Naive B cell (primary cell): ENCODE results near the gene MYCBP2. TPM values are rescaled to one million over a fixed set of nuclear protein-coding genes. Genes with fewer than 3 reads are reported as not detected.
"Not testable (repeated sequence)": the region's sequence is repeated elsewhere in the genome, so short reads cannot be mapped to it uniquely, and the experiment has no call there.

ENCODE experiments used
- ATAC-seq, 2 donors: fragments of 150-1000 bp; cut with Tn5 transposase; 2 replicates each; pipeline ENCODE4 v1.10.0; 2021; ENCODE audit warnings: low read depth in 2 of 2, mild to moderate bottlenecking in 2 of 2, moderate library complexity in 2 of 2
- DNase-seq: peaks from one replicate; pipeline ENCODE4 v3.0.0; 2022
- H3K27ac Mint-ChIP-seq, 6 donors: one replicate each; pipeline ENCODE4 v1.8.0; 2020 to 2022; ENCODE audit warnings: mild to moderate bottlenecking in 6 of 6, mixed read lengths in 6 of 6, moderate library complexity in 5 of 6, inconsistent platforms in 2 of 6
- H3K27me3 Mint-ChIP-seq, 3 donors: one replicate each; pipeline ENCODE4 v1.8.0; 2021 to 2022; ENCODE audit warnings: mixed read lengths in 3 of 3, mild to moderate bottlenecking in 1 of 3
- H3K36me3 Mint-ChIP-seq, 2 donors: one replicate each; pipeline ENCODE4 v1.8.0; 2020 to 2022; ENCODE audit warnings: mixed read lengths in 2 of 2, inconsistent platforms in 1 of 2, mild to moderate bottlenecking in 1 of 2
- H3K4me1 Mint-ChIP-seq, 3 donors: one replicate each; pipeline ENCODE4 v1.8.0; 2020 to 2022; ENCODE audit warnings: mixed read lengths in 3 of 3, inconsistent platforms in 1 of 3, mild to moderate bottlenecking in 1 of 3, moderate library complexity in 1 of 3
- H3K4me3 Mint-ChIP-seq, 8 donors: one replicate each; pipeline ENCODE4 v1.8.0; 2020 to 2022; ENCODE audit warnings: mild to moderate bottlenecking in 8 of 8, mixed read lengths in 8 of 8, moderate library complexity in 8 of 8, inconsistent platforms in 2 of 8
- H3K9me3 Mint-ChIP-seq, 7 donors: one replicate each; pipeline ENCODE4 v1.8.0; 2020 to 2022; ENCODE audit warnings: mixed read lengths in 7 of 7, mild to moderate bottlenecking in 5 of 7, inconsistent platforms in 2 of 7, moderate library complexity in 1 of 7
- polyA plus RNA-seq, 6 donors: library from polyadenylated mRNA; unstranded; fragments of 300-500 nt; fragmentation: Illumina TruSeq; gene quantifications; one replicate each; pipeline ENCODE4 v1.2.3, GENCODE V29; 2021; ENCODE audit warnings: low read depth in 6 of 6

The MYCBP2 gene
- polyA plus RNA-seq, 6 donors from 2014 or later = 31.5 to 81.0 (median 53.3) TPM

GRCh38 chr13:77016888-77017623, 309.8 kb downstream of the MYCBP2 start:
- no peak for DNase-seq
- Mint-ChIP-seq H3K36me3 (peaks cover 23 to 24% of the 10 kb centered on the region in 2 donors), H3K4me1 (peaks cover 27 to 38% (median 32%) of the 10 kb centered on the region in 3 donors), H3K27ac (peak overlapping the region in 1 of 6 donors; percentile 2), H3K9me3 (no peaks in the 10 kb centered on the region), H3K4me3 (peak overlapping the region in 1 of 8 donors; percentile 25), H3K27me3 (no peaks in the 10 kb centered on the region)
- no peak for ATAC-seq

- no peaks in the 10 kb centered on the region for H3K27me3 Mint-ChIP-seq
- H3K4me1 Mint-ChIP-seq = peaks cover 20 to 34% (median 32%) of the 10 kb centered on the region in 3 donors
- H3K4me3 Mint-ChIP-seq = no peak overlapping the region
- peaks cover 23 to 24% of the 10 kb centered on the region in 2 donors for H3K36me3 Mint-ChIP-seq
- peak overlapping the region in 1 of 6 donors; percentile 21 for H3K27ac Mint-ChIP-seq
- no peak for ATAC-seq
- DNase-seq = no peak
- no peaks in the 10 kb centered on the region for H3K9me3 Mint-ChIP-seq
Measured at GRCh38 chr13:77016251-77016812, 310.6 kb downstream of the MYCBP2 start.

- no peak overlapping the region for H3K4me3 Mint-ChIP-seq
- peaks cover 21 to 29% (median 28%) of the 10 kb centered on the region in 3 donors for H3K4me1 Mint-ChIP-seq
Measured at GRCh38 chr13:77014906-77015685, 311.8 kb downstream of the MYCBP2 start.

GRCh38 chr13:77013853-77014542, 312.9 kb downstream of the MYCBP2 start:
- H3K9me3 Mint-ChIP-seq = no peaks in the 10 kb centered on the region
- no peaks in the 10 kb centered on the region for H3K27me3 Mint-ChIP-seq
- ATAC-seq = no peak
- peaks cover 23 to 24% of the 10 kb centered on the region in 2 donors for H3K36me3 Mint-ChIP-seq
- no peak overlapping the region for H3K4me3 Mint-ChIP-seq
- DNase-seq = no peak
- peak overlapping the region in 5 of 6 donors; percentile 45 to 82 (median 56) for H3K27ac Mint-ChIP-seq
- H3K4me1 Mint-ChIP-seq = peaks cover 17 to 25% (median 21%) of the 10 kb centered on the region in 3 donors

More at GRCh38 chr13:77014906-77015685, 311.8 kb downstream of the MYCBP2 start:
- ATAC-seq (no peak), DNase-seq (no peak)
- Mint-ChIP-seq H3K9me3 (no peaks in the 10 kb centered on the region), H3K36me3 (peaks cover 23 to 24% of the 10 kb centered on the region in 2 donors), H3K27ac (peak overlapping the region in 1 of 6 donors; percentile 40), H3K27me3 (no peaks in the 10 kb centered on the region)

- H3K27me3 Mint-ChIP-seq, H3K9me3 Mint-ChIP-seq, DNase-seq, ATAC-seq, H3K4me3 Mint-ChIP-seq: not testable (repeated sequence)
- H3K27ac Mint-ChIP-seq = peak overlapping the region in 1 of 6 donors; percentile 67
- peaks cover 11 to 21% of the 10 kb centered on the region in 2 donors for H3K36me3 Mint-ChIP-seq
- peaks cover 12 to 25% (median 20%) of the 10 kb centered on the region in 3 donors for H3K4me1 Mint-ChIP-seq
Measured at GRCh38 chr13:77009719-77010118, 317.2 kb downstream of the MYCBP2 start.

GRCh38 chr13:77009011-77009410, 317.9 kb downstream of the MYCBP2 start:
- H3K27ac Mint-ChIP-seq = peak overlapping the region in 1 of 6 donors; percentile 67
- H3K27me3 Mint-ChIP-seq = no peaks in the 10 kb centered on the region
- peaks cover 10 to 13% of the 10 kb centered on the region in 2 donors for H3K36me3 Mint-ChIP-seq
- H3K9me3 Mint-ChIP-seq = no peaks in the 10 kb centered on the region
- H3K4me1 Mint-ChIP-seq = peaks cover 7 to 19% (median 14%) of the 10 kb centered on the region in 3 donors
- no peak for ATAC-seq
- no peak for DNase-seq
- H3K4me3 Mint-ChIP-seq = no peak overlapping the region

- H3K36me3 Mint-ChIP-seq, DNase-seq, H3K4me3 Mint-ChIP-seq, H3K9me3 Mint-ChIP-seq, H3K27me3 Mint-ChIP-seq: not testable (repeated sequence)
- H3K4me1 Mint-ChIP-seq = peaks cover 8 to 12% (median 11%) of the 10 kb centered on the region in 3 donors
- ATAC-seq = peak; percentile 37 to 41
- H3K27ac Mint-ChIP-seq = peak overlapping the region in 2 of 6 donors; percentile 15 to 41
Measured at GRCh38 chr13:77008337-77008736, 318.6 kb downstream of the MYCBP2 start.

- Mint-ChIP-seq H3K27ac (peak overlapping the region in 5 of 6 donors; percentile 21 to 87 (median 46)), H3K4me1 (peaks cover 13 to 22% (median 21%) of the 10 kb centered on the region in 3 donors), H3K36me3 (peaks cover 0 to 7% of the 10 kb centered on the region in 2 donors), H3K27me3 (no peaks in the 10 kb centered on the region), H3K4me3 (no peak overlapping the region), H3K9me3 (no peaks in the 10 kb centered on the region)
- ATAC-seq = no peak
- DNase-seq = no peak
Measured at GRCh38 chr13:77002590-77003190, 324.2 kb downstream of the MYCBP2 start.

- H3K4me1 Mint-ChIP-seq = peaks cover 13 to 21% (median 18%) of the 10 kb centered on the region in 3 donors
- no peak overlapping the region for H3K4me3 Mint-ChIP-seq
- no peak for ATAC-seq
Measured at GRCh38 chr13:77001963-77002587, 324.8 kb downstream of the MYCBP2 start.

GRCh38 chr13:77001540-77001939, 325.4 kb downstream of the MYCBP2 start:
- no peak overlapping the region for H3K4me3 Mint-ChIP-seq
- peak overlapping the region in 5 of 6 donors; percentile 12 to 79 (median 49) for H3K27ac Mint-ChIP-seq
- no peaks in the 10 kb centered on the region for H3K27me3 Mint-ChIP-seq
- H3K4me1 Mint-ChIP-seq = peaks cover 14 to 22% (median 16%) of the 10 kb centered on the region in 3 donors
- ATAC-seq (no peak), DNase-seq (no peak)
- peaks cover 0 to 10% of the 10 kb centered on the region in 2 donors for H3K36me3 Mint-ChIP-seq
- no peaks in the 10 kb centered on the region for H3K9me3 Mint-ChIP-seq

More at GRCh38 chr13:77001963-77002587, 324.8 kb downstream of the MYCBP2 start:
- Mint-ChIP-seq H3K27me3 (no peaks in the 10 kb centered on the region), H3K9me3 (no peaks in the 10 kb centered on the region), H3K27ac (peak overlapping the region; percentile 12 to 83 (median 57)), H3K36me3 (peaks cover 0 to 7% of the 10 kb centered on the region in 2 donors)
- no peak for DNase-seq

GRCh38 chr13:77000475-77000874, 326.4 kb downstream of the MYCBP2 start:
- Mint-ChIP-seq H3K4me1 (peaks cover 14 to 27% (median 16%) of the 10 kb centered on the region in 3 donors), H3K27me3 (no peaks in the 10 kb centered on the region), H3K9me3 (no peaks in the 10 kb centered on the region), H3K36me3 (peaks cover 0 to 15% of the 10 kb centered on the region in 2 donors), H3K4me3 (no peak overlapping the region), H3K27ac (no peak overlapping the region)
- DNase-seq = no peak
- no peak for ATAC-seq
